NCI-H2029 treated with DMSO at 0.1 percent for 48 hours (cell line): Measurements from ENCODE around the gene CAPS.

Experiments used
- DNase-seq: peaks from one replicate; lab custom pipeline; 2025; lab: John Stamatoyannopoulos, UW

Gene CAPS

DNA sequence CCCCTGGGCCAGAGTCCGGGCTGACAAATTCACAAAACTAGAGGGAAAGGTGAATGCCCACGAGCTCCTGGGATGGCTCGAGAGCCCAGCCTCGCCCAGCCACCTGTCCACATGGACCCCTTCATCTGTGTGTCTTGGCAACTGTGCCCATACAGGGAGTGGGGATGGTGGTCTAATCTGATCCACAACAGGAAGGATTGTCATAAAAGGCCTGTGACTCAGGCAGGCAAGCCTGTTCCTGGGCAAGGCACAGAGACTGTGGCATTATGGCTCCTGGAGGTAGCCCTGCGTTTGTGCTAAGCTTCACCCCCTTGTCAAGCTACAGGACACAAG is 20.0 kb downstream of the CAPS start:
- DNase-seq: no peak

DNA sequence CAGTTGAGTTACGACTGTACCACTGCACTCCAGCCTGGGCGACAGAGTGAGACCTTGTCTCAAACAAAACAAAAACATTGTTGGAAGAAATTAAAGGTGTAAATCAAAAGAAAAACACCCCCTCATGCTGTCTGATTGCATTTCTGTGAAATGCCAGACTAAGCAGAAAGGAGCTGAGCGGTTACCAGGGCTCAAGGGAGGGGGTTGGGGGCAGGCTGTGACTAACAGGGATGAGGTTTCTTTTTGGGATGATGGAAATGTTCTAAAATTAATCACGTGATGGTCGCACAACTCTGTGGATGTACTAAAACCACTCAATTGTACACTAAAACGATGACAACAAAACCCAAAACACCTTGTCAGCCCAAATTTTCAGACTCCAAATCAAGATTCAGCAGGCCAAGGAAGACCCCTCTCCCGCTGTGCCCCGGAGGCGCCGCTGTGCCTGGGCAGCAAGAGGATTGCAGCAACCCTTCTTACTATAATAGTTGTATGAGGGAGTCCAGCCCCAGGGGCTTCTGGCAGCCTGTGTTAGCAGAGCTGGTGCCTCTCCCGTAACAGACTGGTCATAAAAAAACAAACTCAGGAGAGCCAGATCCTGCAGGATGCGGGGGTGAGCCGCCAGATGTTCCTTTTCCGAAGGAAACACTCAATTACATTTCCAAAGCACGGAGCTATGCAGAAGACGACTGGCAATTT is 20.9 kb downstream of the CAPS start:
- DNase-seq: no peak

DNA sequence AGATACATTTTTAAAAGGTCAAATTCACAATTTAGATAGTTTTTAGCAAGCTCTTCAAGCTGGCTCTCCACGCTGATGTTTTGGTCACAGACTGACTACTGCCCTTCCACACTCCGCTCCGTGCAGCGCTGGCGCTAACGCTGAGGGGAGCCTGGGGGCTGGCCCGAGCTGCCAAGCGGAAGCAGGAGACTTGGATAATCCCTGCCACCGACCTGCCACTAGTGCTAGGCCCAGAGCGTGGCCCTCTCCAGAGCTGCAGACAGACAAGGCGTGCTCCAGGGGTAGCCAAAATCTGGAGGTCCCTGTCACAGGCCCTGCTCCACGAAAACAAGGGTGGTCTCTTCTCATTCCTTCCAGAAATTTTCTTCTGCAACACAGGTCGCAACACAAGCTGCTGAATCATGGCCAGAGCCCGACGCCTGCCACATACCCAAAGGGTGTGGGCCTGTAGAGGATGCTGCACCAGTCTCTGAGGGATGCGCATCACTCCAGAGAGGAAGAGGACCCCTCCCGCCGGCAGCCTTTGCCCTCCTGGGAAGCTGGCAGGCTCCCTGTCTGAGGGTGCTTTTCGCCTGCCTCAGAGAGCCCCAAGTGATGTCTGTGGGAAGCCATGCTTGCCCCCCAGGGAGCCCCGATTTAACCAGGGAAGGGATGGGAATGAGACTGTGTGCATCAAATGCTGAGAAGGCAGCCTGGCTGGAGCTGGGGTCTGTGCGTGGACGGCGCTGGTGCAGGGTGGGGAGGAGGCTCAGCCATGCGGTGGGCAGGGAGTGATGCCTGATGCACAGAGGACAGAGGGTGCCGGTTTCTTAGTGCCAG is 21.6 kb downstream of the CAPS start:
- DNase-seq: no peak

DNA sequence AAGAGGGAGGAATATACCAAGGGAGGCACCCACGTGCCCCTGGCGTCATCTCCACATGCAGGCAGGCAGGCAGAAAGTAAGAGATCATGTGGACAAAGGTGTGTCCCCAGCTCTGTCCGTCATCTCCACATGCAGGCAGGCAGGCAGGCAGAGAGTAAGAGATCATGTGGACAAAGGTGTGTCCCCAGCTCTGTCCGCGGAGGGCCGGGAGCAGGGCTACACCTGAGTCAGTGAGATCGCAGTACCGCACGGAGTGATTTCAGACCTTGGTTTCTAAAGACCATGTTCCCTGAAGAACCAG is 22.2 kb downstream of the CAPS start:
- no peak for DNase-seq

GRCh38 chr19:5937550-5937949 is 23.5 kb downstream of the CAPS start:
- DNase-seq: no peak

DNA sequence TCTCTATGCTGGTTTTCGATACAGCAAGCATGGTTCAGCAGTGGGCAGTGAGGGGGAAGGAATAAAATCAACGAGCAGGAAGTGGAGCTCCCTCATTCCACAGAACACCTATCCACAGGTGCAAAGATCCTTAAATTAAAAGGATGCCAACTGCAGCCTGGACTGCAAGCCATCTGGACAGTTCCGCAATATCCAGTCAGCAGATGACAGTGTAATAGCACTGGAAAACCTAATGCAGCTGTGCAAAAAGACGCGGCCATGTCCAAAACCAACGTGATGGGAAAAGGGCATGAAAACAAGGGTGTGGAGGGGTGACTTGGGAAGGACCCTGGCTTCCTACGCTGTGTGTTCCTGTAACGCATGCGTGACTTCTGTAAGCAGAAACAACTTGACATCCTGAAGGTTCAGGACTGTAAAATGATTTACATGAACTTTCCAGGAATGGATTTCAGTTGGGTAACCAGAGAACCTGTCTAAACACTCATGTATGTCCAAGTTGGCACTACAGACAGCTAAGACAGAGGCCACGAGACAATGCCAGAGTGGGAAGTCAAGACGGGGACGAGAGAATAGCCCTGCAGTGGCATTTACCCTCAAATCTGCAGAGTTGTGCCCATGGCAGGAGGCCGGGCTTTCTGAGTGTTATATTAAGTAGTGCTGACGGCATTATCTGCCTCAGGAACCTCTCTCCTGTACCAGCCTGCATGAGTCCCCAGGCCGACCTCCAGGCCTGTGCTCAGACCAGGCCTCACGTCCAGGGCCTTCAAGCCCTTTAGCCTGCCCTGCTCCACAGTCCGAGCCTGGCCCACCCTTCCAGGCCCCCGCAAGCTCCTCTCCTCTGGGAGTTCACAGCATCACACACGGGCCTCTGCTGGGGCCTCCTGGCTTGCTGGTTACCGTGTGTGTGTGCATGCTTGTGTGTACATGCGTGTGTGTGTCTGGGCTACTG is 26.5 kb downstream of the CAPS start:
- no peak for DNase-seq

DNA sequence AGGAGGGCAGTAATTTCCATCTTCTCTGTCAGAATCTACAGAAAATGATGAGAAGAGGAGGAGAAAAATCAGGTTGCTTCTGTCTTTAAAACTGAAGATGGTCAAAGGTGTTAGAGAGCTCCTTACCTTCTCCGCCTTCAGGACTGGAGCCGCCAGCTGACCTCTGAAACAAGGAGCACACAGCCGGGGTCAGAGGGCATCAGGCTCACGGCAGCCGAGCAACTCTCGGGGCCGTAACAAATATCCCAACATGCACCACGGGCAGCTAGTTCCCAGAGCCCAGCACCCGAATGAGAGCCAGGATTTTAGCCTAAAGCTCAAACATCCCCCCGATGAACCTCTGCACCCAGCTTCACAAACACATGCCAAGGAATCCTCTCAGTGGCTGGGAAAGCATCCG is 27.6 kb downstream of the CAPS start:
- DNase-seq: no peak

DNA sequence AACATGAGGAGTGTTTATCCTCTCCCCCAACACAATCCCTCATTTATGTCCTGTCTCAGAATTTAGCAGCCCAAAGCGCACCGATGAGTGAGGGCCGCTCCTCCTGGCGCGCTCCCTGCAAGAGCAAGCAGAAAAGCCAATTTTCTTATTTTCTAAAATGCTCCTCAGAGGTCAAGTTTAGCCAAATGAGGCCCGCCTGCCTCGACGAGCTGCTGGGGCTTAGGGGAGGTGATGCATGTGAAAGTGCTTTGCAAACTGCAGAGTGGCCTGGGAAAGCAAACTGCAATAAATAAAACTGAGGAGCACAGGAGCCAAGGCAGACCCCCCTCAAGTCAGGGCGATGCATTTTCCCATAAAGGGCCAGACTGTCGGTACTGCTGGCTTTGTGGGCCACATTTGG is 29.0 kb downstream of the CAPS start:
- no peak for DNase-seq

GRCh38 chr19:5943623-5944022 is 29.6 kb downstream of the CAPS start:
- DNase-seq: no peak

DNA sequence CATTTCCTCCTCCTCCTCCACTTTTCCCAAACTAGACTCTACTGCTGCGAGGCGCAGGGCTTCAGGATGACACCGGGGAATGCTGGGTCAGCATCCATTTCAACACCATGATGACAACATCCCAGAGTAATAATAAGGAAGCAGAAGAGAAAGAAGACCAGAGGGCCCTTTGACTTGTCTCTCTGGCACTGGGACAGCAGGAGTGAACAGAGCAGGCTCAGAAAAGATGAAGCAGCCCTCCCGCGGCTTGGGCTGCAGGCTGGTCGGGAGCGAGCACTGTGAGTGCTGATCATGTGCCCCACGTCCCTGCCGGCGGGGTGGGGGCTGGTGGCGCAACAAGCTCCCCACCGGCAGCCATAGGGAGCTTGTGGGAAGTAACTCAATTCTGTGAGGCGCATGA is 33.4 kb downstream of the CAPS start:
- no peak for DNase-seq

DNA sequence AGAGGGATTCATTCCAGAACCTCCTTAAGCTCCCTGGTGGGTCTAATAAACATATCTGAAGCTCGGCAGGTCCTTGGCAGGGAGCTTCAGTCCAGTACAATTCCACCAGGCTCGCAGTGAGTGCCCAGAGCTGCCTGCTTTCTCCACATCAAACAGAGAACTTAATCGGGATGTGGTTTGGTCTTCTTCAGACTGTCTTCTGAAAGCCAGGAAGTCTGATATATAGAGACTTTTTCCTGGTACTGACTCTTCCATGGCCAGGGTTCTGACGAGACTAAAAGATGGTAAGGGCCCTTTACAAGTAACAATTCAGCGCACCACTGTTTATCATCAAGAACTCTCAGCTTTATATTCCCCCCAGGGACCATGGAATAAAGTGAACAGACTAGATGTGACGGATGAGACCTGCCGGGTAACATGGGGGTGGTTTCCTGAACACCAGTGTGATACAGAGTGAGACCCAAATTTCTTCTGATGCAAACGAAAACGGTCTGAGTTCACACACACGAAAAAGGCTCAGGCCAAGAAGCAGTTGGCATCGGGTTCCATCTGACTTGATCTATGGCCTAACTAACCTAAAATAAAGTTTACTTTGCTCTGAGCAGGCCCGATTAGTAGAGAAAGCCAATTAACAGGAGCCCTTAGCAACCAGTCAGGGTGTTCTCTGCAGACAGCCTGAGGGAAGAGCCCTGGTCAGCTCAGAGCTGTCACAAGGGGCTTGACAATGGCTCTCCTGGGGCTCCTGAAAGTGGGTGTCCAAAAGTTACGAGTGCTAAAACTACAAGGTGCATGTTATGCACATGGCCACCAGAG is 34.9 kb downstream of the CAPS start:
- DNase-seq: no peak

DNA sequence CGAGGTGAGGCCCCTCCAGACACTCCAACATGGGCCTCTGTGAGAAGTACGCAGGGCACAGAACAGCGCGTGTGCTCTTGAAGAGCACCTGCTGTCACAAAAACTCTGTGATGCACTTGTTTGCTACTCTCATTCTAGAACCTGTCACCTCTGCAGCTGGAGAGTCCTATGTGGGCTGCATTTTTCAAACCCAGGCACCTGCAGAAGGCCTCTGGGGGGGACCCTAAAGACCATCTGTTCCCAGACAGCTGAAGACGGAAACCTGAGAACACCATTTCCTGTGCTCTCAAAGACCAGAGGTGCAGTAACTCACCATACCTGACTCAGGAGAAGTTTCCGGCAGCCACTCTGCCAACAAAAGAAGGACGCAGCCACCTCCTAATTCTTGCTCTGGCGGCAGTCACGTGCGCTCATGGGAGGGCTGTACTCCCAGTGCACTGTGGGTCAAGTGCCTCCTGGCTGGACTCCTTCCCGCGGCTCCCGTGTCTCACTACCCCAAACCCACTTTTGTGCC is 35.8 kb downstream of the CAPS start:
- DNase-seq: peak; percentile 85

DNA sequence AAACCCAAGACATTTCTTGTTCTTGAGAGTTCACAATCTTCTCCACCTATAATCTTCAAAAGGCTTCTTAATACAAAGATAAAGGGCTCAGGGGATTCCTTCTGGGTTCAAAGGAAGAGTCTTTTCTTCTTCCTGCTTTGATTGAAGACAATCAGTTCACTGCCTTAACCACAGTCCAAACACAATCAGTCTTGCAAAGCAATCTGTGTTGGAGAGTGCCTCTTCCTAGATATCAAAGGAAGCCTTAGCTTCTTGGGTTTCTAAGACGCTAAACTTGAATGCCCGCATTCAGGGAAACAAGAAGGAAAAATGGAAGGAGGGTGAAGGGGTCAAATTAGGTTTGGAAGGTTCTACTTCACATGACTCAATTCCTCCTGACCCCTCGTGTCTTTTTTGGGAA is 36.7 kb downstream of the CAPS start:
- no peak for DNase-seq

- no peak for DNase-seq
Measured at GRCh38 chr19:5951338-5951861, 37.3 kb downstream of the CAPS start.

GRCh38 chr19:5952193-5953029 is 38.4 kb downstream of the CAPS start:
- DNase-seq: no peak

- no peak for DNase-seq
Measured at GRCh38 chr19:5953030-5953589, 39.1 kb downstream of the CAPS start.

DNA sequence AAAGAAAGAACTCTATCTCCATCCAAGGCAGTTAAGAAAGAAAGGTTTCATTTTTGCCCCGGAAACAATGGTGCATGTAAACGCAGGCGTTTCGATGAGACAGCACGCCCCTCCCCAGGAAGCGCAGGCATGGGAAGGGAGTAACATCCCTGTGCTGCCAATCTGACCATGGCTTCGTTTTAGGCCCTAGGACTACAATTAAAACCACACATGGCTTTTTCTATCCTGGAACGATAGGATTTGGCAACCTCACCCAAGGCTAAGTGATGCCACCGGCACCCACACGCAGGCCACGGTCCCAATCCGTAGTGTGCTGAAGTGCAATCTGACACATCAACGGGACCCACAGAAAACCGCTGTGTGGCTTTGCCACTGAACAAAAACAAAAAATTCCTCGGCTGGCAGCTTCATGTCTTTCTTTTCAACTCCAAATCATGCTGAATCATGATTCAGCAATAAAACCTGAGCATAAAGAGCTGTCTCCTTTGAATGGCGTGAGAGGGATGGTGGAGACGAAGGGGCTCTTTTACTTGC is 39.7 kb downstream of the CAPS start:
- DNase-seq: no peak

- peak; percentile 65 for DNase-seq
Measured at GRCh38 chr19:5954293-5954692, 40.2 kb downstream of the CAPS start.

GRCh38 chr19:5955636-5955935 is 41.5 kb downstream of the CAPS start:
- no peak for DNase-seq

DNA sequence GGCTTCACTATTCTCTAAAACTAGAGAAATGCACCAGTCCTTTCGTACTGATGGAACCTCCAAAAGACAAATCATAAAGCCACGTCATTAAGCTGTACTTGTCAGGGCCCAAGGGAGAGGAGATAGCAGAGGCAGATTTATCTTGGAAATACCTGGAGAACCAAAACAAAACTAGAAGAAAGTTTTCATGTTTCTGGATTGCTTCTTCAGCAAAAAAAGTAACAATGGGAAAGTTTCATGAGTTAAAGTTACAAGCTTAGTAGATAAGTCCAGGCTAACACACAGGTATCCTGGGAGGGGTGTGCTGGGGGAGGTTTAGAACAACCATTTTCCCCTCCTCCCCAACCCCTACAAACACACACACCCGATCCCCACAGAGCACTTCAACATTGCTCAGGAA is 42.3 kb downstream of the CAPS start:
- no peak for DNase-seq
